Measurements from ENCODE around the gene TCL1B.

GRCh38 chr14:95651028-95651427, 35.2 kb upstream of the TCL1B start:
- TF ChIP-seq POLR2AphosphoS5 (IDR thresholded peaks at IDR 0.05; ENCODE audit: low read depth, low read length) (no peak), TAF1 (IDR thresholded peaks at IDR 0.05; ENCODE audit: borderline replicate concordance, insufficient read depth, low read length) (no peak)
